ELR (cell line): ENCODE results near the gene ACCS.

ENCODE experiments used
- DNase-seq: peaks from one replicate; pipeline ENCODE4 v3.0.0-alpha.2; 2015; ENCODE audit warnings: low read depth

ACCS gene

GRCh38 chr11:44065841-44066731, at the start of gene ACCS:
ACCS (plus strand) TSS chr11:44066270; CDS start chr11:44067628, 1,358 bp downstream.
- peak; percentile 91 for DNase-seq

GRCh38 chr11:44016546-44017442, 49.3 kb upstream of the ACCS start:
- no peak for DNase-seq

GRCh38 chr11:44017443-44018126, 48.5 kb upstream of the ACCS start:
- no peak for DNase-seq

- DNase-seq, result no peak
Observed at GRCh38 chr11:44018127-44018521, 47.9 kb upstream of the ACCS start.

- no peak for DNase-seq
Observed at GRCh38 chr11:44018829-44019228, 47.2 kb upstream of the ACCS start.

GRCh38 chr11:44024977-44025376, 41.1 kb upstream of the ACCS start:
- no peak for DNase-seq

GRCh38 chr11:44025727-44026126, 40.3 kb upstream of the ACCS start:
- no peak for DNase-seq

- DNase-seq, result no peak
Observed at GRCh38 chr11:44028401-44028800, 37.7 kb upstream of the ACCS start.

GRCh38 chr11:44028816-44029506, 37.1 kb upstream of the ACCS start:
- no peak for DNase-seq

- no peak for DNase-seq
Observed at GRCh38 chr11:44029507-44029845, 36.6 kb upstream of the ACCS start.

GRCh38 chr11:44029977-44030911, 35.8 kb upstream of the ACCS start:
- no peak for DNase-seq

- DNase-seq, result no peak
Observed at GRCh38 chr11:44030996-44031395, 35.1 kb upstream of the ACCS start.

GRCh38 chr11:44031549-44031948, 34.5 kb upstream of the ACCS start:
- no peak for DNase-seq

- peak; percentile 16 for DNase-seq
Observed at GRCh38 chr11:44032299-44033085, 33.6 kb upstream of the ACCS start.

GRCh38 chr11:44033411-44033850, 32.6 kb upstream of the ACCS start:
- DNase-seq, result no peak

GRCh38 chr11:44033856-44034255, 32.2 kb upstream of the ACCS start:
- DNase-seq, result no peak

- no peak for DNase-seq
Observed at GRCh38 chr11:44034639-44035038, 31.4 kb upstream of the ACCS start.

- peak; percentile 88 for DNase-seq
Observed at GRCh38 chr11:44036811-44037657, 29.0 kb upstream of the ACCS start.

- no peak for DNase-seq
Observed at GRCh38 chr11:44037658-44037998, 28.4 kb upstream of the ACCS start.
